Right lobe of liver (tissue), 4 donors: ENCODE measurements around the gene ELL.
"Not testable (repeated sequence)": the region's sequence is repeated elsewhere in the genome, so short reads cannot be mapped to it uniquely, and the experiment has no call there.

Experiments
- CTCF ChIP-seq, 4 donors: fragments of 200-600 bp in 3 of 4; fragments of 450-650 bp in 1 of 4; IDR thresholded peaks; one replicate each; pipeline versions ENCODE4 v1.5.1 to v1.8.0; 2016 to 2022; ENCODE audit warnings: antibody characterized with exemption in 4 of 4, mild to moderate bottlenecking in 2 of 4
- POLR2A ChIP-seq: fragments of 450-650 bp; IDR thresholded peaks from one replicate; pipeline ENCODE4 v1.6.1; 2017; ENCODE audit warnings: antibody characterized with exemption, mild to moderate bottlenecking
- donor health status: DM: no; HTN: no; CAD: no.
- donor health status: DM: no; HTN: no; CAD: no.
- donor health status: DM: no; HTN: yes; CAD: no.

GRCh38 chr19:18522862-18523440, 1.1 kb upstream of the ELL start:
- TF ChIP-seq CTCF (IDR thresholded peaks at IDR 0.05); POLR2A: not testable (repeated sequence)
